Activated CD4-positive, alpha-beta T cell treated with anti-CD3 and anti-CD28 coated beads for 24 hours (primary cell): Measurements from ENCODE around the gene MARCHF5.
"Not testable (repeated sequence)": the region's sequence is repeated elsewhere in the genome, so short reads cannot be mapped to it uniquely, and the experiment has no call there.

Experiments
- DNase-seq, 2 donors: peaks; one replicate each; pipeline ENCODE4 v3.0.0-alpha.2; 2020; ENCODE audit warnings: low read depth in 2 of 2

The MARCHF5 gene

DNA sequence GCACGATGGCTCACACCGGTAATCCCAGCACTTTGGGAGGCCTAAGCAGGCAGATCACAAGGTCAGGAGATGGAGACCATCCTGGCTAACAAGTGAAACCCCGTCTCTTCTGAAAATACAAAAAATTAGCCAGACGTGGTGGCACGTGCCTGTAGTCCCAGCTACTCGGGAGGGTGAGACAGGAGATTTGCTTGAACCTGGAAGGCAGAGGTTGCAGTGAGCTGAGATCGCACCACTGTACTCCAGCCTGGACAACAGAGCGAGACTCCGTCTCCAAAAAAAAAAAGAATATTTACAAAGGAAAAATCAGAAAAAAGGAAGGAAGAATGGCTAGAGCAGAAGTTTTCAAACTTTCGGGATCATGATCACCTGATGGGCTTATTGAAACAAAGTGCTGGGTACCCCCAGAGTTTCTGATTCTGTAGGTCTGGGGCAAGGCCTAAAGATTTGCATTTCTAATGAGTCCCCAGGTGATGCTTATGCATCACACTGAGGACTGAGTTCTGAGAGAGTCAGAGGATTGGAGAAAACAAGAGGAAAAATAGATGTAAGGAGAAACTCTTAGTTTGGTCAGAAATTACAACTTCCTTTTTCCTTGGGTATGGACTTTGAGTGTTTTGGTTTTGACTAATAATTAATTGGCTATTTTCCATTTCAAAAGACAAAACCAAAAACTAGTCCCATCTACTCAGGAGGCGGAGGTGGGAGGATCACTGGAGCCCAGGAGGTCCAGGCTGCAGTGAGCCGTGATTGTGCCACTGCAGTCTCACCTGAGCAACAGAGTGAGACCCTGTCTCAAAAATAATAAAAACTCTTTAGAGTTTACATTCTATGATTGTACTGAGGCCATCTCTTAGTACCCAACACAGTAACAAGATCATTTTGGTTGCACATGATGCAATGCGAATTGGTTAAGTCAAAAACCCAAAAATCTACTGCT is 14.4 kb downstream of the MARCHF5 start:
- DNase-seq: no peak

DNA sequence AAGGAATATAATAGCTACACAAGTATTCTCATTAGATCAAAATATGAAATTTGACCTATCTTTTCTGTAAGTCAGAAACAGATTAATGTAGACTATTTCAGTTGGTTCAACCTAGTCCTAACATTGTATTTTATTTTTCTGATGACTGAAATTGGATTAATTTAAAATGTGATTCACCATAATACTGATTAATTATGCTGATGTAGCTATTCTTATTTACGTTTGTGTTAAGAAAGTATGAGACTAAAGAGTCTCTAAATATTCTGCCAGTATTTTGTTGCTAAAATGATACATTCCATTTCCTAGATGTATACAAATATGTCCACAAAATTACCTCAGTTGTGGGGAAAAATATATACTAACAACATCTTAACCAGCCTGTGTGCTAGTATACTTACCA is 18.3 kb downstream of the MARCHF5 start:
- no peak for DNase-seq

DNA sequence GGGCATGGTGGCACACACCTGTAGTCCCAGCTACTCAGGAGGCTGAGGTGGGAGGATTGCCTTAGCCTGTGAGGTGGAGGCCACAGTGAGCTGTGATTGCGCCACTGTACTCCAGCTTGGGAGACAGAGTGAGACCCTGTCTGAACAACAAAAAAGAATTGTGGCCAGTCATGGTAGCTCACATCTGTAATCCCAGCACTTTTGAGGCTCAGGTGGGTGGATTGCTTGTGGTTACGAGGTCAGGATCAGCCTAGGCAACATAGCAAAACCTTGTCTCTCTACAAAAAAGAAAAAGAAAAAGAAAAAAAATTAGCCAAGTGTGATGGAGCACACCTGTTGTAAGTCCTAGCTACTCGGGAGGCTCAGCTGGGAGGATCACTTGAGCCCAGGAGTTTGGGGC is 22.8 kb downstream of the MARCHF5 start:
- no peak for DNase-seq

DNA sequence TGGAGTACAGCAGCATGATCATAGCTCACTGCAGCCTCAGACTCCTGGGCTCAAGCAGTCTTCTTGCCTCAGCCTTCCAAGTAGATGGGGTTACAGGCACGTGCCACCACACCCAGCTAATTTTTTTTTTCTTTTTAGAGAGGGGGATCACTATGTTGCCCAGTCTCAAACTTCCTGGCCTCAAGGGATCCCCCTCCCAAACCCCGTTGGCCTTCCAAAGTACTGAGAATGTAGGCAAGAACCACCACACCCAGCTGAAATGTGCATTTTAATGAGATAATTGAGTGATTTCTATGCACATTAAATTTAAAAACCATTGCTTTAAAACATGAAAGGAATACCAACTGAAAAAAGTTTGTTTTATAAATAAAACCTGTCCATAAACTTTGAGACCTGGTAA is 25.6 kb downstream of the MARCHF5 start:
- DNase-seq: no peak

DNA sequence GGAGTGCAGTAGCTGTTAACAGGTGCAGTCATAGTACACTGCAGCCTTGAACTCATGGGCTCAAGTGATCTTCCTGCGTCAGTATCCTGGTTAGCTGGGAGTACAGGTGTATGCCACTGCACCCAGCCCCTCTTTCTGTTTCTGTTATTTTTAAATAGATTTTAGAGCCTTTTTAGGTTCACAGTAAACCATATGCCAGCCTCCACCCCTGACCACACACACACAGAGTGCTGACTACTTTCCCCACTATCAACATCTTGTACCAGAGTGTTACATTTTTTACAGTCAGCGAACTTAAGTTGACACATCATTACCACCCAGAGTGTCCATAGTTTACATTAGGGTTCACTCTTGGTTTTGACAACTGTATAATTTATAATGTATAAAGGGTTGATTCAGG is 32.1 kb downstream of the MARCHF5 start:
- no peak for DNase-seq

DNA sequence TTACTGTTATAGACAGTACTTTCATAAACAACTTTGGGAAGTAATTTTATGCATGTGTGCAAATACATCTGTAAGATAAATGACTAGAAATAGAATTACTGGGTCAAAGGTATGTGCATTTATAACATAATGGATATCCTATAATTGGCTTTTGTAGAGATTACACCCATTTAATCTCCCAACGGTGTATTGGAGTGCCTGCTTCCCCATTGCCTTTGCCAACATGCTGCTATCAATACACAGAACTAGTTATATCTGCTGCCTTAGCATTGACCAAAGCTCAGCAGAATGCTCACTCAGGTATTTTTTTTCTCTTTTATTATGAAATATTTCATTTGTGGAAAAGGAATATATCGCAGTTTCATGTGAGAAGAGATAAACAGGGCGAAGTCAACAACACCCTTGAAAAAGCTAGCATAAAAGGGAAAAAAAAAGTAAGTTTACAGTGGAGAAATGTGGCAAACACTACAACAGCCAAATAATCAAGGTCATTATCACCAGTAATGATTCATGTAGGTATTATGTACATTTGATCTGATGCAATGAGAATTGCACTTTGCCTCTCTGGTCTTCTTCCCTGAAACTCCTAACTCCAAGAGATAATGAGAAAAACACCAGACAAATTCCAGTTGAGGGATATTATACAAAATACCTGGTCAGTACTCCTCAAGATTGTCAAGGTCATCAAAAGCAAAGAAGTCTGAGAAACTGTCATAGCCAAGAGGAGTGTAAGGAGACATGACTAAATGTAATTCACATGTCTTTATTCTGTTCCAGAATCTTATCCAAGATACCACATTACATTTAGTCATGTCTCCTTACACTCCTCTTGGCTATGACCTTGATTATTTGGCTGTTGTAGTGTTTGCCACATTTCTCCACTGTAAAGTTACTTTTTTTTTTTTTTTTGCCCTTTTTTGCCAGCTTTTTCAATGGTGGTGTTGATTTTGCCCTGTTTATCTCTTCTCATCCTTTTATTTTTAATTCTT is 36.8 kb downstream of the MARCHF5 start:
- no peak for DNase-seq

DNA sequence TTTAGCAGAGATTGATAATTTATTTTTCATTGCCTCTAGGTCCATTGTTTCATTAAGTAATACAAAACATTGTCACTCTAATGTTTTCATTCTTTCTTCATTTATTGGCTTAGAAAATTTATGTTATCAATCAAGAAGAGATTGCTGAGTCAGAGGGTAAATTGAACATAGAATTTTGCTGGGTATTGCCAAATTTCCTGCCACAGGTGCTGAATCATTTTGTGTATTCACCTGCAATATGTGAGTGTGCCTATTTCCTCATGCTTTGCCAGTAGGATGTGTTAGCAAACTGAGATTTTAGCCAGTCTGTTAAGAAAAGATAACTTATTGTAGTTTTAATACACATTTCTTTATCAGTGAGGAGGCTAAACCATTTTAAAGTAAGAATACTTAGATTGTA is 38.0 kb downstream of the MARCHF5 start:
- DNase-seq: no peak

DNA sequence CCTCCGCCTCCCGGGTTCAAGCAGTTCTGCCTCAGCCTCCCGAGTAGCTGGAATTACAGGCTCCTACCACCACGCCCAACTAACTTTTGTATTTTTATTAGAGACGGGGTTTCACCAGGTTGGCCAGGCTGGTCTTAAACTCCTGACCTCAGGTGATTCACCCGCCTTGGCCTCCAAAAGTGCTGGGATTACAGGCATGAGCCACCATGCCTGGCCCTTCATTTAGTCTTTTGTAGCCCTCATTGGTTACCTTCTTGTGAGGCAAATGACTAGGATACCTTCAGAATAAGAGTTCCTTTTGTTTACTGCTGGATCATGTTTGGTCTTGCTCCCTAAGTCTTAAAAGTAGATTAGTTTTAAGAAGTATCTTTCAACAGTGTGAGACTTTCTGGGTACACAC is 39.0 kb downstream of the MARCHF5 start:
- DNase-seq: not testable (repeated sequence)

DNA sequence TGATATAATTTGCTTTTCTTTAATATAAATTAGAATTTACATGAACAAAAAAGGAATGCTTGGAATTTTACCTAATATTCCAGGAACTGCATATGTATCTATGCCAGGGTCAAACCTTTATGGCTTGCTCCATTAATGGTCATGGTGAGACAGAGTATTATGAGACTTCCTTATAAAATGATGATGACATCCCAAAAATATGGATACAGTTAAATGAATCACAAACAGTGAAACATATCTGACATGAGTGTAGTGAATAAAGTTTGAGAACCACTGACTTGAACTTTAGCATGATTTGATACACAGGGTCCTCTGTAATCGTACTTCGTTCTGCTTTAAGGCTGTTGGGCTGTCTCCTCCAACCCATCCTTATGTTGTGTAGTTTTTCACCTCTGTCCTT is 51.8 kb downstream of the MARCHF5 start:
- DNase-seq: no peak

DNA sequence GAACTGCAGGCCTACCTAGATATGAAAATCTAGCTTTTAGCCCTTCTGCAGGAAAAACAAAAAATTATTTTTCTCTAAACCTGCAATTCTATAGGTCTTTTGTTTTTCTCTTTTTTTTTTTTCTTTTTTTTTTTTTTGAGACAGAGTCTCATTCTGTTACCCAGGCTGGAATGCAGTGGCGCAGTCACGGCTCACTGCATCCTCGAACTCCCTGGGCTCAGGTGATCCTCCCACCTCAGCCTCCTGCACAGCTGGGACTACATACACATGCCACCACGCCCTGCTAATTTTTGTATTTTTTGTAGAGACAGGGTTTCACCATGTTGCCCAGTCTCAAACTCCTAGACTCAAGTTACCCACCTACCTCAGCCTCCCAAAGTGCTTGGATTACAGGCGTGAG is 54.6 kb downstream of the MARCHF5 start:
- DNase-seq: not testable (repeated sequence)

DNA sequence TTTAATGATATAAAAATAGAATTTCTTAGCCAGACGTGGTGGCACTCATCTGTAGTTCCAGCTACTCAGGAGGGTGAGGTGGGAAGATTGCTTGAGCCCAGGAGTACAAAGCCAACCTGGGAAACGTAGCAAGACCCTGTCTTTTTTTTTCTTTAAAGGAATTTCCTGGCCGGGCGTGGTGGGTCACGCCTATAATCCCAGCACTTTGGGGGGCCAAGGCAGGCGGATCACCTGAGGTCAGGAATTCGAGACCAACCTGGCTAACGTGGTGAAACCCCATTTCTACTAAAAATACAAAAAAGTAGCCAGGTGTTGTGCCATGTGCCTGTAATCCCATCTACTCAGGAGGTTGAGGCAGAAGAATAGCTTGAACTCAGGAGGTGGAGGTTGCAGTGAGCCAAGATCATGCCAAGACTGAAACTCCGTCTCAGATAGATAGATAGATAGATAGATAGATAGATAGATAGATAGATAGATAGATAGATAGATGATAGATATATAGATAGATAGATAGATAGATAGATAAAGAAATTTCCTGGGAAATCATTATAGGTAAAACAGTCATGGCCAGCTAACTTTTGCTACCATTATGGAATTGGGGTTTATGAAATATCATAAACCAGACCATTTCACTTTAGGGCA is 56.2 kb downstream of the MARCHF5 start:
- not testable (repeated sequence) for DNase-seq

DNA sequence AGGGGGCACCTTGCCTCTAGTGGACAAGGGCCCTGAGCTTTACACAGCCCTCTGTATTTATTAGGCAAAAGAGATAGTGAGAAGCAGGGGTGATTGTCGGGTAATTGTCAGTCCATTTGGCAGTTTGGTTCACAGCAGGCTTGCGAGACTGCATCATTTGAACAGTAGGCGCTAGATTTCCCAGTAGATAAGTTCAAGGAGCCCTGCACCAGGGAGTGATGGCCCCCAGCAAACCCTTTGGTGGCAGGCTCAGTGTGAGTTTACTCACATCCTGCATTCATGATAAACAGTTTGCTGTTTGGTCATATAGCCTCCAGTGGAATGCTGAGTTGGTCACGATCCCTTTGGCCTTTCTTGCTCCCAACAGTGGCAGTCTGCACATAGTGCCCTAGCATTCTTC is 59.4 kb downstream of the MARCHF5 start:
- DNase-seq: no peak

DNA sequence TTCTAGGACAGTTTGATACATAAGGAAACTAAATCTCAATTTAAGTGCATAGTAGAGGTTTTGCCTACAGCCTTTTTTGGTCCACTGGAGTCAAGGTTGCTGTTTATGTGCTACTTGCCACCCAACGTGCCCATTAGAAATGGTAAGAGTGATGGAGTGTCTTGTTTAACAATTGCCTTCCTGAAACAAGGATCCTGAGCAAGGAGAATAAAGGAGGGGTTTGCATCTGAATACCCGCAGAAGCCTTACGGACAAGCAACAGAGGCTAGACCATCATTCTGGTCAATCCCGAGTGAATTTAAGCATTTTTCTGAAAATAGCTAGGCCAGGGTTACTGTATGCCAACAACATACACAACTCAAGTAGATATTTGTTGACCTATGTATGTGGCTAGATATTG is 63.6 kb downstream of the MARCHF5 start:
- DNase-seq: no peak

DNA sequence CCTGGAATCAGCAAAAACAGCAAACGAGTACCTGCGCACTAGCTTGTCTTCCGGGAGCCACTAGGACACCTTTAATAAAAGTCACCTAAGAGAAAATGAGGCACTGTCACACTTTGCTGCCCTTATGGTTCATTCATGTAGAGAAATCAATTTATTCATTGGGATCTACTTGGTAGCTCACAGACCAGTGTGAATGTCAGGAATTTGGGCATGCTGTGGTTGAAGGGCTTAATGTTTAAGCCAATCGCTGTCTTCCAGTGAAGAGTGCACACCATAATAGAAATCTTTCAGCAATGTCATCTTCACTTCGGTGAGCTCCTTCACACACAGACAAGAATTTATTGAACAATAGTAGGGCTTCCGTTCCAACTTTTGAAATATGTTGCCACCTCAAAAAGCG is 65.1 kb downstream of the MARCHF5 start:
- no peak for DNase-seq

DNA sequence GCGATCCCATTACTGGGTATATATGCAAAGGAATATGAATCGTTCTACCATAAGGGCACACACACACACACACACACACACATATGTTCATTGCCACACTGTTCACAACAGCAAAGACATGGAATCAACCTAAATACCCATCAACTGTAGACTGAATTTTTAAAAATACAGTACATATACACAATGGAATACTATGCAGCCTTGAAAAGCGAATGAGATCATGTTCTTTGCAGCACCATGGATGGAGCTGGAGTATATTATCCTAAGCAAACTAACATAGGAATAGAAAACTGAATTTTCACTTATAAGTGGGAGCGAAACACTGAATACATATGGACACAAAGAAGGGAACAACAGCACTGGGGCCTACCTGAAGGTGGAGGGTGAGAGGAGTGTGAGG is 72.5 kb downstream of the MARCHF5 start:
- DNase-seq: no peak

DNA sequence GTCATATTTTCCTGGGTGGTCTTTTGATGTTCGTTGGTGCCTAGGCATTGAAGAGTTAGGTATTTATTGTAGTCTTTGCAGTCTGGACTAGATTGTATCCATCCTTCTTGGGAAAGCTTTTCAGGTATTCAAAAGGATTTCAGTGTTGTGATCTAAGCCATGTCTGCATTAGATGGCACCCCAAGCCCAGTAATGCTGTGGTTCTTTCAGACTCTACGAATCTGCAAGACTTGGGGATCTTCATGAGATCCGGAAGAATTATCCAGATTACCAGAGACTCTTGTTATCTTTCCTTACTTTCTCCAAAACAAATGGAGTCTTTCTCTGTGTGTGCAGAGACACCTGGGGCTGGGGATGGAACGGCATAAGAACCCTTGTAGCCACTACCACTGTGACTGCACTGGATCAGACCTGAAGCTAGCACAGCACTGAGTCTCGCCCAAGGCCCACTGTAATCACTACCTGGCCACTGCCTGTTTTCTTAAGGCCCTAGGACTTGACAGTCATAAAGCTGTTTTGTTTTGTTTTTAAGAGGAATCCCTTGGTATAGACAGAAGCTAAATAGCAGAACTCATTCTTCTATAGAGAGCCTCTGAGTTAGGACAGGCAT is 75.5 kb downstream of the MARCHF5 start:
- no peak for DNase-seq

DNA sequence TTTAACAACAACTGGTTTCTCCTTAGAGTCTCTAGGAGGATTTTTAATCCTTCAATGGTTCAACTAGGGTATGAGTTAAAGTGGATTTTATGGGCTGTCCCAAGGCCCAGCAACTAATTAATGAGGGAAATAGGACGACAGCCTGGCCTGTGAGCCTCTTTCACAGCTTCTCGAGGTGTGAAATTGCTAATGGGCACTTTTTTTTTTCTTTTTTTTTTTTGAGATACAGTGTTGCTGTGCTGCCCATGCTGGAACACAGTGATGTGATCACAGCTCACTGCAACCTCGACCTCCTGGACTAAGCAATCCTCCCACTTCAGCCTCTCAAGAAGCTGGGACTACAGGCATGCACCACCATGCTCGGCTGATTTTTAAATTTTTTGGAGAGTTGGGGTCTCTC is 87.0 kb downstream of the MARCHF5 start:
- no peak for DNase-seq

DNA sequence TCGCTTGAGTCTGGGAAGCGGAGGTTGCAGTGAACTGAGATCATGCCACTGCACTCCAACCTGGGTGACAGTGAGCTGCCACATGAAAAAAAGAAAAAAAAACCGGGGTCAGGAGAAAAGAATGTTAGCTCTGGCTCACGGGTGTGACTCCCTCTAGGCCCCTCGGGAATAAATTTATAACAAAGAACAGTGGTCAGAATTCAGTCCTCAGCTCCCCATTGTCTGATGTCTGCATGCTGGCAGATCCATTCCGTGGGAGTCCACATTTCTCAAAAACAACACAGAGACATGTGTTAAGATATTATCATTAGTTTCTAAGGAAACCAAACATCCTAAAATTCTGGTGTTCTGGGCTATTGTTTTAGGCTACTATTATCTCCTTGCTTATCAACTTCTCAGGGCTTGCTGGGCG is 90.6 kb downstream of the MARCHF5 start:
- DNase-seq: no peak

DNA sequence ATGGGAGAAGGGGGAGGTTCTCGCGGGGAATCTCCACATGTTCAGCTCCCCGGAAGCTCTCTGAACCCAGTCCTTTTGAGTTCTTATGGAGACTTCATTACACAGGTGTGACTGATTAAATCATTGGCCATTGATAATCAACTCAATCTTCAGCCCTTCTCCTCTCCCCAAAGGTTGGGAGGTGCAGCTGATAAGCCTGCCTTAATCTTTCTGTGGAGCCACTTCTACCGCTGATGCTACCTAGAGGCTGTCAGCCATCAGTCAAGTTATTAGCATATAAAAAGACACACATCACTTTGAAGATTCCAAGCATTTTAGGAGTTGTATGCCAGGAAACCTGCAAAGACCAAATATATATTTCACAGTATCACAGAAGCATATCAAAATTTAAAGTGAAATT is 91.7 kb downstream of the MARCHF5 start:
- DNase-seq: no peak

DNA sequence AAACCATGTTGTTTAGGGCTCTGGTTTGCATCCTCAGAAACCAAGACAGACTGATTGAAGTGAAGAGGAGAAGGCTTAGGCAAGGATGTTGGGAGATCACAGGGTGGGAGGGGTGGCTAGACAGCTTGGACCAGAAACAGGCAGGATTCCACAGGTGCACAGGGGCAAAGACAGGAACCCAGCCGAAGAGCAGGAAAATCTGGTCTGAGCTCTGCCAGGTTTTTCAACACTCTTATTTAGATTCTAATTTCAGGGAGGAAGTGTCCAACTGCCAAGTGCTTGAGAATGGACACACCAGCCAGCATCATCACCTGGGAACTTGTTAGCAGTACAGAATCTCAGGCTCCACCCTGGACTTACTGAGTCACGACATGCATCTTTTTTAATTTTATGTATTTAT is 93.8 kb downstream of the MARCHF5 start:
- no peak for DNase-seq

DNA sequence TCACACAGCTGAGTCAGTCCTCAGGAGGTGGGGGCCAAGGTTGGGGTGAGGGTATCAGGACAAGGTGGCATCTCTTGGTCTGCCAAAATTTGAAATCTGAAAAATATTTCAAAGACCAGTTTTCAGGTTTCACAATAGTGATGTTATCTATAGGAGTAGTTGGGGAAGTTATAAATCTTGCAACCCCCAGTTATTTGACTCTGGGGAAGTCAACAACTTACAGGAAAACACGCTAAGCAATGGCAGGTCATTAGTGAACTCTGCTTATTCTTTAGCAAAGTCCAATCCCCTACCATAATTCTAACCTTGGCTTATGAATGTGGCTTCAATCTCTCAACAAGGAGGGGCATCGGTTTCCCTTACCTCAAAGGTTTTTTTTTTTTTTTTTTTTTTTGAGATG is 94.9 kb downstream of the MARCHF5 start:
- no peak for DNase-seq
